ENCODE results near the gene TSPO. TPM values are rescaled to one million over a fixed set of nuclear protein-coding genes. Genes with fewer than 3 reads are reported as not detected.

The TSPO gene
- total and polyA plus RNA-seq, 5 donors from 2014 or later: 79.9 to 603 (median 386) TPM

DNA sequence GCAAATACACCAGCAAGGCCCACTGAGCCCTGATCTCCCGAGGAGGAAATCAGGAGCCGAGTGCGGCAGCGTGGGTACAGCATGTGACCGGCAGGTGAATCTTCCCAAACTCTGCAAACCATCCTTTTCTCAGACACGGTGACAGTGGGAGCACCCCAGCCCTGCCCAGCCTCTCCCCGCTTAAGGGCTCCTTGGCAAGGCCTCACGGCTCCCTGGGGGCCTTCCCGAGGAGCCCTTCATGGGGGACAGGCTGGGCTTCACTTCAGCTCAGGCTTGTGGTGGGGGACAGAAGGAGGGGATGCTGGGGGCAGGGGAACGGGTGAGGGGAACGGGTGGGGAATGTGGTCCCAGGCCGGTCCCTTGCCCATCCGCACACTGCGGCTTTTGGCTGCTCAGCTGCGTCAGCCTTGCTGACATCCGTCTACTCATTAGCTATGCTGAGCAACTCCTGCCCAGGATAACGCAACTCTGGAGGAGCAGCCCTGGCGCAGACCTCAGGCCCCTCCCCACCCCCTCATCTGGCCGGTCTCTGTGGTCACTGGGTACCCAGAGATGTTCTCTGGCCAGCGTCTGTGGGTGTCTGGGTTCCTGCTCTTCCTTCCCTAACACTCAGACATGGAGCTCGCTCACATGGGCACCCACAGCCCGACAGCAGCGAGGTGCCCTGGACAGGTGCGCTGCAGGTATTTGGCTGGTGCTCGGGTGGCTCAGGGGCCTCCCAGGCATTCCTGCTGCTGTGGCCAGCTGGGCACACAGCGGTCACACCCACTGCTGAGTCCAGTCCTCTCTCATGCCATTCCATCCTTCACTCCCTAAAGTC, 57.6 kb downstream of the TSPO start:
- peak overlapping the region in 1 of 3 donors; percentile 46 for H3K27ac Mint-ChIP-seq

DNA sequence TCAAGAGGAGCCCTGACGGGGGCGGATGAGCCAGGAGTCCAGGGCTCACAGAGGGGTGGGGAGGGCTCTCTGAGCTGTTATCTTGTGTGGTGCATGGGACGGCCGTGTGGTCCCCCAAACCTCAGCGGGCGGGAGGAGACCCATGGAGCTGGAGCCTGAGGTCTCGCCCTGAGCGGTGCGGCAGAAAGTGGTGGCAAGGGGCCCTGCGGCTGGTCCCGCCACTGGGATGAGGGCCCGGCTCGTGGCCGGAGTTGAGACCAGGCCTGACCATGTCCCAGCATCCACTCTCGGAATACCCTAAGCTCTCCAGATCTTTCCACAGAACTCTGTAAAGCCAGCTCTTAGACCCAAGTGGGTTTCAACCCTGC, 58.1 kb downstream of the TSPO start:
- H3K4me1 ChIP-seq (ENCODE audit: control insufficient read depth, insufficient read depth, low read length, poor library complexity, severe bottlenecking): peaks cover 6% of the 10 kb centered on the region
- no peak overlapping the region for H3K27ac ChIP-seq (ENCODE audit: insufficient read depth, low read length, poor library complexity, severe bottlenecking)
- ATAC-seq (ENCODE audit: low read depth in 2 of 2) (no peak), DNase-seq (no peak)
- Mint-ChIP-seq H3K4me1 (peaks cover 0 to 12% (median 0%) of the 10 kb centered on the region in 4 donors), H3K4me3 (no peak overlapping the region), H3K27ac (no peak overlapping the region), H3K9me3 (no peaks in the 10 kb centered on the region), H3K27me3 (no peaks in the 10 kb centered on the region), H3K36me3 (no peaks in the 10 kb centered on the region)
- no peak overlapping the region for H3K4me3 ChIP-seq (ENCODE audit: low read depth, low read length)
- no peaks in the 10 kb centered on the region for H3K9me3 ChIP-seq (ENCODE audit: control insufficient read depth in 2 of 2, low read length in 2 of 2)
- no peaks in the 10 kb centered on the region for H3K36me3 ChIP-seq (ENCODE audit: control insufficient read depth, insufficient read depth, low read length)
- no peaks in the 10 kb centered on the region for H3K27me3 ChIP-seq (ENCODE audit: control insufficient read depth, insufficient read depth, low read length)

More for the DNA sequence above, 57.6 kb downstream of the TSPO start:
- ATAC-seq (ENCODE audit: low read depth in 2 of 2) (no peak), DNase-seq (no peak)
- H3K4me3 Mint-ChIP-seq: no peak overlapping the region
- Histone ChIP-seq H3K4me3 (ENCODE audit: low read depth, low read length) (no peak overlapping the region), H3K4me1 (ENCODE audit: control insufficient read depth, insufficient read depth, low read length, poor library complexity, severe bottlenecking) (peaks cover 6% of the 10 kb centered on the region), H3K9me3 (ENCODE audit: control insufficient read depth in 2 of 2, low read length in 2 of 2) (no peaks in the 10 kb centered on the region), H3K36me3 (ENCODE audit: control insufficient read depth, insufficient read depth, low read length) (no peaks in the 10 kb centered on the region), H3K27me3 (ENCODE audit: control insufficient read depth, insufficient read depth, low read length) (no peaks in the 10 kb centered on the region), H3K27ac (ENCODE audit: insufficient read depth, low read length, poor library complexity, severe bottlenecking) (no peak overlapping the region)
- no peaks in the 10 kb centered on the region for H3K27me3 Mint-ChIP-seq
- no peaks in the 10 kb centered on the region for H3K9me3 Mint-ChIP-seq
- peaks cover 0 to 12% (median 0%) of the 10 kb centered on the region in 4 donors for H3K4me1 Mint-ChIP-seq
- H3K36me3 Mint-ChIP-seq: no peaks in the 10 kb centered on the region

DNA sequence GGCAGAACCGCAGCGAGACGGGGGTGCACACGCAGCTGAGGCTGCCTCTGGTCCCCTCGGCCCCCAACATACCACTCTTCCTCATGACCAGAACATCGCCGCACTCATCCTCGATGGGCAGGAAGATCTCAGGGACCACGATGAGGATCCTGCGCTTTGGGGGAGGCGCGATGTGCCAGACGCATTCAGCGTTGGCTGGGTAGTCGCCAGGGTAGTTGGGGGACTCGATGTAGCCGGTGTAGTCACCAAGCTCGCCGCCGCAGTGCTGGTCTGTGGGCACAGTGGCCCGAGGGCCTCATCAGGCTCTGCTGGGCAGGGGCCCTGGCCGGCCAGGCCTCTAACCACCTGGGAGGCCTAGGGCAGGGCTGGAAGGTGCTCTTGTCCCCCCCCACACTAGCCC, 58.6 kb downstream of the TSPO start:
- DNase-seq (no peak), ATAC-seq (ENCODE audit: low read depth in 2 of 2) (no peak)
- no peaks in the 10 kb centered on the region for H3K9me3 Mint-ChIP-seq
- Histone ChIP-seq H3K27me3 (ENCODE audit: control insufficient read depth, insufficient read depth, low read length) (no peaks in the 10 kb centered on the region), H3K4me3 (ENCODE audit: low read depth, low read length) (no peak overlapping the region), H3K4me1 (ENCODE audit: control insufficient read depth, insufficient read depth, low read length, poor library complexity, severe bottlenecking) (peaks cover 6% of the 10 kb centered on the region), H3K9me3 (ENCODE audit: control insufficient read depth in 2 of 2, low read length in 2 of 2) (no peaks in the 10 kb centered on the region), H3K36me3 (ENCODE audit: control insufficient read depth, insufficient read depth, low read length) (no peaks in the 10 kb centered on the region), H3K27ac (ENCODE audit: insufficient read depth, low read length, poor library complexity, severe bottlenecking) (no peak overlapping the region)
- no peak overlapping the region for H3K4me3 Mint-ChIP-seq
- no peak overlapping the region for H3K27ac Mint-ChIP-seq
- H3K27me3 Mint-ChIP-seq: peaks cover 4% of the 10 kb centered on the region
- H3K36me3 Mint-ChIP-seq: no peaks in the 10 kb centered on the region
- H3K4me1 Mint-ChIP-seq: peaks cover 0 to 12% (median 0%) of the 10 kb centered on the region in 4 donors

DNA sequence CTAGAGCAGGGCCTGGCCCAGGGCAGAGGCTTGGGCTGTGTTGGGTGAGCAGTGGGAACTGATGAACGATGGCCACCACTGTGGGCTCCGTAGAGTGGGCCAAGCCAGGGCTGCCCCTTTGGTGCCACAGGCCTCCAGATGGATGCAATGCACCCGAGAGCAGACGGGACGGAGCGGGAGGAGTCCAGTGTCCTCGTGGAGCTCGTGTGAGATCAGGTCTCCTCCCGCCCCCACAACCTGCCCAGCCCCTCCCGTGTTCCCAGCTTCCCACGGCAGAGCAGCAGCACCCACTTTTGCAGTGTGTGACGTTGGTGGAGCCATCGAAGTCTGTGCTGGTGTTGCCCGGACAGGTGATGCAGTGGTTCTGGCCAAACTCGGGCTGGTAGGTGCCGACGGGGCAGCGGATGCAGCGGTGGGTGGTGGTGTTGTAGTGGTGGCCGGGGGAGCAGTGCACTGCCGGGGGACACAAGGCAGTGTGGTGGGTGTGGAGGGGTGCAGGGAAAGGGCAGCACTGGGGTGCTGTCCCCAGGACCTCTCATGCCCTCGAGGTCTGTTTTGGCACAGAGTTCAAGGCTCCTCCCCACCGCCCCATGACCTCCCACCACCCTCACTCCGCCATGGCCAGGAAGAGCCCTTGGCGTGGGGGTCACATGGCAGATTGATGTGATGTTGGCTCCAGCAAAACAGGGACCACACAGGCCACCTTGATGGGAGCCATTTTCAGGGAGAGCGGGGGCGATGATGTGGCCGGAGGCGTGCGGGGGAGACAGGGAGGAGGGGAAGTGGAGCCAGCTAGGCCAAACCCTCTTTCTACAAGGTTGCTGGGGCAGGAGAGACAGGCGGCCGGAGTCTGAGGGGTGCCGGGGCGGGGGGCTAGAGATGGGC, 59.5 kb downstream of the TSPO start:
- Mint-ChIP-seq H3K27ac (no peak overlapping the region), H3K27me3 (peaks cover 7% of the 10 kb centered on the region), H3K4me3 (no peak overlapping the region), H3K36me3 (no peaks in the 10 kb centered on the region), H3K9me3 (no peaks in the 10 kb centered on the region), H3K4me1 (peaks cover 0 to 8% (median 0%) of the 10 kb centered on the region in 4 donors)
- Histone ChIP-seq H3K36me3 (ENCODE audit: control insufficient read depth, insufficient read depth, low read length) (no peaks in the 10 kb centered on the region), H3K9me3 (ENCODE audit: control insufficient read depth in 2 of 2, low read length in 2 of 2) (no peaks in the 10 kb centered on the region), H3K27ac (ENCODE audit: insufficient read depth, low read length, poor library complexity, severe bottlenecking) (no peak overlapping the region), H3K4me3 (ENCODE audit: low read depth, low read length) (no peak overlapping the region), H3K4me1 (ENCODE audit: control insufficient read depth, insufficient read depth, low read length, poor library complexity, severe bottlenecking) (peaks cover 5% of the 10 kb centered on the region), H3K27me3 (ENCODE audit: control insufficient read depth, insufficient read depth, low read length) (no peaks in the 10 kb centered on the region)
- DNase-seq (no peak), ATAC-seq (ENCODE audit: low read depth in 2 of 2) (no peak)

DNA sequence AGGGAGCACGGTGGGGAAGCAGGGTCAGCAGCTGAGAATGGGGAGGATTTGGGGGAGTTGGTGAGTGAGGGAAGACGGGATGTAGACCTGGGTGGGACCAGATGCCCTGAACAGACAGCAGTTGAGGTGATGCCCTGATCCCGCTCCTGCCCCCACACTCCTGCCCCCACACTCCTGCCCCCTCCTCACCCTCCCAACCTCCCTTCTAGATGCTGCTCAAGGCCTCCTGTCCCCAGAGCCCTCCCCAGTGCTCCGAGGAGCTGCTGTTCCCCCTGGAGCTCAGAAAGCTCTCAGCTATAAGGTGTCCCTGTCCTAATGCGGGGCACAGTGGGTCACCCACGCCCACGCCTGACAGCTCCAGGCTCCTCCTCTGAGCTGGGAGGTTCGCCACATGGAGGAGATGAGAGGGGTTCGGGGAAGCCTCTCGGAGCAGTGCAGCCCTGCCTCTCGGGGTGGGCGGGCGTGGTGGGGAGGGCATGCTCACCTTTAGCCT, 60.6 kb downstream of the TSPO start:
- Mint-ChIP-seq H3K4me3 (no peak overlapping the region), H3K27me3 (peaks cover 7% of the 10 kb centered on the region), H3K27ac (no peak overlapping the region), H3K36me3 (no peaks in the 10 kb centered on the region), H3K9me3 (no peaks in the 10 kb centered on the region), H3K4me1 (peaks cover 0 to 2% (median 0%) of the 10 kb centered on the region in 4 donors)
- no peak for ATAC-seq (ENCODE audit: low read depth in 2 of 2)
- H3K27me3 ChIP-seq (ENCODE audit: control insufficient read depth, insufficient read depth, low read length): no peaks in the 10 kb centered on the region
- no peak for DNase-seq
- no peaks in the 10 kb centered on the region for H3K4me1 ChIP-seq (ENCODE audit: control insufficient read depth, insufficient read depth, low read length, poor library complexity, severe bottlenecking)
- no peaks in the 10 kb centered on the region for H3K36me3 ChIP-seq (ENCODE audit: control insufficient read depth, insufficient read depth, low read length)
- H3K27ac ChIP-seq (ENCODE audit: insufficient read depth, low read length, poor library complexity, severe bottlenecking): no peak overlapping the region
- H3K4me3 ChIP-seq (ENCODE audit: low read depth, low read length): no peak overlapping the region
- no peaks in the 10 kb centered on the region for H3K9me3 ChIP-seq (ENCODE audit: control insufficient read depth in 2 of 2, low read length in 2 of 2)

DNA sequence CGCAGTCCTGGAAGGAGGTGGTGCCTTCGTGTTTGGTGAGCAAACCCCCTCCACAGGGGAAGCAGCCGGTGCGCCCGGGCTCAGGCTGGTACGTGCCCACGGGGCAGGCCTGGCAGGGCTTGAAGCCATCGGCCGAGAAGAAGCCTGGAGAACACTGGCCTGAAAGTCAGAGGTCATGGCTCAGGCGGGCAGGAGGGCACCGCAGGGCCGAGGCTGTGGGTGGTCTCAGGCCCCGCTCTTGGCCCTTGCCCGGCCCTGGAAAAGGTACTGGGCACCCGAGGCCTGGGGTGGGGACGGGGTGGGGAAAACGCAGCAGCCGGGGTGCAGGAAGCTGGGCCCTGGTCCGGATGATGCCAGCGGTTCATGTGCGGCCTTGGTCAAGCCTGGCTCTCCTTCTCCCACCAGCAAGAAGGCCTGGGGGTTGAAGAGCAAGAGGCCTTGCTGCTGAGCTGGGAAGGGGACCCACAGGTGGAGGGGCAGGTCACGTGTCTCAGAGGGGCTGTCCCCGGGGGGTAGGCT, 61.1 kb downstream of the TSPO start:
- Histone ChIP-seq H3K4me1 (ENCODE audit: control insufficient read depth, insufficient read depth, low read length, poor library complexity, severe bottlenecking) (no peaks in the 10 kb centered on the region), H3K9me3 (ENCODE audit: control insufficient read depth in 2 of 2, low read length in 2 of 2) (no peaks in the 10 kb centered on the region), H3K4me3 (ENCODE audit: low read depth, low read length) (no peak overlapping the region), H3K36me3 (ENCODE audit: control insufficient read depth, insufficient read depth, low read length) (no peaks in the 10 kb centered on the region), H3K27me3 (ENCODE audit: control insufficient read depth, insufficient read depth, low read length) (no peaks in the 10 kb centered on the region), H3K27ac (ENCODE audit: insufficient read depth, low read length, poor library complexity, severe bottlenecking) (no peak overlapping the region)
- H3K9me3 Mint-ChIP-seq: no peaks in the 10 kb centered on the region
- H3K36me3 Mint-ChIP-seq: no peaks in the 10 kb centered on the region
- no peak for DNase-seq
- no peak overlapping the region for H3K27ac Mint-ChIP-seq
- H3K4me1 Mint-ChIP-seq: no peaks in the 10 kb centered on the region
- peaks cover 7% of the 10 kb centered on the region for H3K27me3 Mint-ChIP-seq
- no peak overlapping the region for H3K4me3 Mint-ChIP-seq
- no peak for ATAC-seq (ENCODE audit: low read depth in 2 of 2)

Data from CD4-positive, CD25-positive, alpha-beta regulatory T cell (primary cell).